Sigmoid colon (tissue), 3 donors: ENCODE data around the gene PIN1.

Experiments used
- POLR2A ChIP-seq, 2 donors: fragments of 450-650 bp; IDR thresholded peaks; one replicate each; pipeline ENCODE4 v1.6.1; 2016; ENCODE audit warnings: antibody characterized with exemption in 2 of 2, mild to moderate bottlenecking in 2 of 2, moderate library complexity in 2 of 2
- TF ChIP-seq, protein P1 (sequence below), 4 experiments: fragments of 450-650 bp in 3 of 4; fragments of 200-600 bp in 1 of 4; IDR thresholded peaks; one replicate each; pipeline ENCODE4 v1.5.1; 2016 to 2019; ENCODE audit warnings: antibody characterized with exemption in 4 of 4, mild to moderate bottlenecking in 3 of 4, moderate library complexity in 2 of 4

DNA sequence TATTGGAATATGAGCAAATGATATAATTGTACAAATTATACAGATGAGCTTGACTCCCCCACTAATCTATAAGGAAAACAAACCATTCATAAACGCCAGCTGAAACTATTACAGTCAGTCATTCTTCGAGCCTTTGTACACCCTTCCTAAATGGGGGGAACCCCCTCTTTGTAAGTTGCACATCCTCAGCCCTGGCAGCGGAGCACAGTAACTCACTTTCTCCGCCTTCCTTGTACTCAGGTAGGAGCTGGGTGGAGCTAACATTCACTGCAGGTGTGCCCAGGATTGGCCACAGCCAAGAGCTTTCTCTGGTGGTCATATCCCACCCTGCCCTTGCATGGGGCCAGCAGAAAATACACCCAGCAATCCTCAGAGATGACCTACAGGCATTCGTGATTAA, 28.6 kb downstream of the PIN1 start:
- TF ChIP-seq, protein P1, sequence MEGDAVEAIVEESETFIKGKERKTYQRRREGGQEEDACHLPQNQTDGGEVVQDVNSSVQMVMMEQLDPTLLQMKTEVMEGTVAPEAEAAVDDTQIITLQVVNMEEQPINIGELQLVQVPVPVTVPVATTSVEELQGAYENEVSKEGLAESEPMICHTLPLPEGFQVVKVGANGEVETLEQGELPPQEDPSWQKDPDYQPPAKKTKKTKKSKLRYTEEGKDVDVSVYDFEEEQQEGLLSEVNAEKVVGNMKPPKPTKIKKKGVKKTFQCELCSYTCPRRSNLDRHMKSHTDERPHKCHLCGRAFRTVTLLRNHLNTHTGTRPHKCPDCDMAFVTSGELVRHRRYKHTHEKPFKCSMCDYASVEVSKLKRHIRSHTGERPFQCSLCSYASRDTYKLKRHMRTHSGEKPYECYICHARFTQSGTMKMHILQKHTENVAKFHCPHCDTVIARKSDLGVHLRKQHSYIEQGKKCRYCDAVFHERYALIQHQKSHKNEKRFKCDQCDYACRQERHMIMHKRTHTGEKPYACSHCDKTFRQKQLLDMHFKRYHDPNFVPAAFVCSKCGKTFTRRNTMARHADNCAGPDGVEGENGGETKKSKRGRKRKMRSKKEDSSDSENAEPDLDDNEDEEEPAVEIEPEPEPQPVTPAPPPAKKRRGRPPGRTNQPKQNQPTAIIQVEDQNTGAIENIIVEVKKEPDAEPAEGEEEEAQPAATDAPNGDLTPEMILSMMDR (IDR thresholded peaks at IDR 0.05), result no peak
- TF ChIP-seq POLR2A (IDR thresholded peaks at IDR 0.05), result no peak
